Osteocyte (in vitro differentiated cells): ENCODE data around the gene MICAL1. TPM values are rescaled to one million over a fixed set of nuclear protein-coding genes. Genes with fewer than 3 reads are reported as not detected.

Experiments
- DNase-seq: peaks from one replicate; pipeline ENCODE4 v3.0.0; 2021; ENCODE audit warnings: mixed read lengths; ENCODE audit not compliant: unreplicated experiment; ENCODE audit errors: extremely low spot score
- H3K27ac Mint-ChIP-seq: one replicate; pipeline ENCODE4 v1.8.0; 2021; ENCODE audit warnings: mild to moderate bottlenecking, mixed read lengths; ENCODE audit not compliant: unreplicated experiment
- H3K27me3 Mint-ChIP-seq: one replicate; pipeline ENCODE4 v1.8.0; 2021; ENCODE audit warnings: mixed read lengths; ENCODE audit not compliant: unreplicated experiment
- H3K36me3 Mint-ChIP-seq: one replicate; pipeline ENCODE4 v1.8.0; 2021; ENCODE audit warnings: mixed read lengths; ENCODE audit not compliant: unreplicated experiment
- H3K4me1 Mint-ChIP-seq: one replicate; pipeline ENCODE4 v1.8.0; 2021; ENCODE audit warnings: mixed read lengths; ENCODE audit not compliant: unreplicated experiment
- H3K4me3 Mint-ChIP-seq: one replicate; pipeline ENCODE4 v1.8.0; 2021; ENCODE audit warnings: mild to moderate bottlenecking, moderate library complexity, mixed read lengths; ENCODE audit not compliant: unreplicated experiment
- H3K9me3 Mint-ChIP-seq: one replicate; pipeline ENCODE4 v1.8.0; 2021; ENCODE audit warnings: mixed read lengths; ENCODE audit not compliant: unreplicated experiment
- total RNA-seq: library from RNA; stranded (reverse); gene quantifications from 2 replicates; pipeline ENCODE4 v1.2.1, GENCODE V29; 2021
- TF ChIP-seq, protein P1 (sequence below): fragments of 200-600 bp; sonication (generic); IDR thresholded peaks from 2 replicates; pipeline ENCODE4 v1.5.0; 2021; ENCODE audit warnings: antibody characterized with exemption, mild to moderate bottlenecking, moderate library complexity

The MICAL1 gene
- total RNA-seq, 1 donor from 2014 or later: 59.5 TPM

DNA sequence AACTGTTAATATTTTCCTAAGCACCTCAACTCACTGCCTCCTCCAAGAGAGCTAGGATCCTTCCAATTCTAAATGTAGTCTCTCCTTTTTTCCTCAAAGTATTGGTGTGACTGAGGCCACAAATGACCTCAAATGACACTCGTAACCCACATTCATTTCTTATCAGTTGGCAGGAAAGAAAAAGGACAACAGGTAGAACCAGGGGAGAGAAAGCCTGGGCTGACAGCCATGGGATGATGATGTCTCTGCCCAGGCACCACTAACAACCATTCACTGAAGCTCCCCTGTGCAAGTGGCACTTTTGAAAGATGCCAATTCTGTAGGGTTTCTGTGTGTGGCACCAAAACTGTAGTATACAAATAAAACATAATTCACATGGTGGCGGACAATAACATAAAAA is 20.1 kb upstream of the MICAL1 start:
- H3K27me3 Mint-ChIP-seq: no peaks in the 10 kb centered on the region
- peaks cover 23% of the 10 kb centered on the region for H3K4me1 Mint-ChIP-seq
- TF ChIP-seq, protein P1, sequence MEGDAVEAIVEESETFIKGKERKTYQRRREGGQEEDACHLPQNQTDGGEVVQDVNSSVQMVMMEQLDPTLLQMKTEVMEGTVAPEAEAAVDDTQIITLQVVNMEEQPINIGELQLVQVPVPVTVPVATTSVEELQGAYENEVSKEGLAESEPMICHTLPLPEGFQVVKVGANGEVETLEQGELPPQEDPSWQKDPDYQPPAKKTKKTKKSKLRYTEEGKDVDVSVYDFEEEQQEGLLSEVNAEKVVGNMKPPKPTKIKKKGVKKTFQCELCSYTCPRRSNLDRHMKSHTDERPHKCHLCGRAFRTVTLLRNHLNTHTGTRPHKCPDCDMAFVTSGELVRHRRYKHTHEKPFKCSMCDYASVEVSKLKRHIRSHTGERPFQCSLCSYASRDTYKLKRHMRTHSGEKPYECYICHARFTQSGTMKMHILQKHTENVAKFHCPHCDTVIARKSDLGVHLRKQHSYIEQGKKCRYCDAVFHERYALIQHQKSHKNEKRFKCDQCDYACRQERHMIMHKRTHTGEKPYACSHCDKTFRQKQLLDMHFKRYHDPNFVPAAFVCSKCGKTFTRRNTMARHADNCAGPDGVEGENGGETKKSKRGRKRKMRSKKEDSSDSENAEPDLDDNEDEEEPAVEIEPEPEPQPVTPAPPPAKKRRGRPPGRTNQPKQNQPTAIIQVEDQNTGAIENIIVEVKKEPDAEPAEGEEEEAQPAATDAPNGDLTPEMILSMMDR: no peak
- no peak for DNase-seq
- H3K36me3 Mint-ChIP-seq: peaks cover 46% of the 10 kb centered on the region
- H3K27ac Mint-ChIP-seq: no peak overlapping the region
- no peak overlapping the region for H3K4me3 Mint-ChIP-seq
- H3K9me3 Mint-ChIP-seq: no peaks in the 10 kb centered on the region

DNA sequence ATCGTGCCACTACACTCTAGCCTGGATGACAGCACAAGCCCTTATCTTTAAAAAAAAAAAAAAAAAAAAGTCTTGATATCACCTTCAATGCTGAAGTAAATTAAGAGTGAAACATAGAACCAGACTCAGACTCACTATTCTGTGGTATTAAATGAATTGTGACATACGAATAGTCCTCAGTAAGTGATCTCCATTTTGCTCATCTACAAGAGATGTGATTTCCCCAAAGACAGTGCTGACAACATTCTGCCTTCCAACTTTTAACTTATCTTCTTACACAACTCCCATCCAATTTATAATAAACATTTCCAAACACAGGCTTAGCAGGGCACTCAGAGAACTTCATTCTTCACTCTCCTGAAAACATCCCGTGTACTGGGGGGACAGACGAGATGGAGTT is 19.4 kb upstream of the MICAL1 start:
- no peak overlapping the region for H3K27ac Mint-ChIP-seq
- DNase-seq: no peak
- H3K36me3 Mint-ChIP-seq: peaks cover 44% of the 10 kb centered on the region
- TF ChIP-seq, protein P1: no peak
- H3K9me3 Mint-ChIP-seq: no peaks in the 10 kb centered on the region
- no peak overlapping the region for H3K4me3 Mint-ChIP-seq
- peaks cover 19% of the 10 kb centered on the region for H3K4me1 Mint-ChIP-seq
- no peaks in the 10 kb centered on the region for H3K27me3 Mint-ChIP-seq

DNA sequence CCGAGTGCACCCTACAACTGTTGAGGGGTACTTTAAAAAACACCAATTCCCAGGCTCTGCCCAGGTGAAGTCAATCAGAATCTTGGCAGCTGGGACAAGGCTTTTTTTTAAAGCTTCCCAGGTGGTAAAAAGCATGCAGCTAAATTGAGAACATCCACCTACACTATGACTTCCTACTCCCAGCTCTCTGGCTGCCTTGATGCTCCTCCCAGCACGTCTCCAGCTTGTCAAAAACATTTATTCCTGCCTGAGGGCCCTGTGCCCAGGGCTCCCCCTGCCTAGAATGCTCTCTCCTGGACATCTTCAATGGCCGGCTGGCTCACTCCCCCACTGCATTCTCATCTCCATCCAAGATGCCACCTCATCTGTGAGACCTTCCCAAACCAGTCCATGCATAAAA is 17.5 kb upstream of the MICAL1 start:
- TF ChIP-seq, protein P1: no peak
- Mint-ChIP-seq H3K27me3 (no peaks in the 10 kb centered on the region), H3K9me3 (no peaks in the 10 kb centered on the region), H3K36me3 (peaks cover 43% of the 10 kb centered on the region), H3K4me3 (no peak overlapping the region), H3K4me1 (peaks cover 8% of the 10 kb centered on the region), H3K27ac (no peak overlapping the region)
- no peak for DNase-seq

DNA sequence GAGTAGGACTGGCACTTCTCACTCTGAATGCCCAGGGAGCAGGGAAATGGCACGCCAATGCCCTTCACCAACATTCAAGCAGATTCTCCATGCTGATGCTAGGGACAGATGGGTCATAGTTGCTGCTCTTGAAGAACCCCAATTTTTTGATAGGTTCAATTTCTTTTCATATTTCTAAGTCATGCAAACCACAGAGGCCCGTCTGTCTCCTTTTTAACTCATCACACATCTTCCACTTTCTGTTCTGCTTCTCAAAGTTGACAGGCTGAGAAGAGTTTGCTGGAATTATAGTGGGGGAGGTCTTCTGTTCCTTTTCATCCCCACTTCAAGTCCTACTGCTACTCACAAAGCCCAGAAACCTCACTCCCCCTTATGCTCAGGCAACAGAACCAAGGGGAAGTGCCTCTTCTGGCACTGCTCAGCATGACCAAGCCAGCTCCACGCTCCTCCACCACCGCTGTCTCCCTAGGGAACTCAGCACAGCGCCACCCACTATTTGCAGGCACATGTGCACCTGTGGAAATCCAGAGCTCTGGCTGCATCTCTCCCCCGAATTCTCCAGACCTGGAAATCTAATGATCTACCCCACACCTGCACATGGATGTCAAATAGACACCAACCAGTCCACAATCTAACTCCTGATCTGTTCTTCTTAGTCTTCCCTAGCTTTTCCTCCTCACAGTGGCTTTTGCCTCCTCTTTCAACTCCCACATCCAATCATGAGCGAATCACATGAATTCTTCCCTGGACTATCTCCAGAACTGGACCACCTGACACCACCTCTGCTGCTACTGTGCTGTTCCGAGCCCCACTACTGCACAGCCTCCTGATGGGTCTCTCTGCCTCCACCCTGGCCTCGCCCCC is 16.8 kb upstream of the MICAL1 start:
- H3K27ac Mint-ChIP-seq: no peak overlapping the region
- H3K4me3 Mint-ChIP-seq: no peak overlapping the region
- H3K4me1 Mint-ChIP-seq: peaks cover 2% of the 10 kb centered on the region
- H3K27me3 Mint-ChIP-seq: no peaks in the 10 kb centered on the region
- TF ChIP-seq, protein P1: no peak
- no peak for DNase-seq
- no peaks in the 10 kb centered on the region for H3K9me3 Mint-ChIP-seq
- H3K36me3 Mint-ChIP-seq: peaks cover 49% of the 10 kb centered on the region

DNA sequence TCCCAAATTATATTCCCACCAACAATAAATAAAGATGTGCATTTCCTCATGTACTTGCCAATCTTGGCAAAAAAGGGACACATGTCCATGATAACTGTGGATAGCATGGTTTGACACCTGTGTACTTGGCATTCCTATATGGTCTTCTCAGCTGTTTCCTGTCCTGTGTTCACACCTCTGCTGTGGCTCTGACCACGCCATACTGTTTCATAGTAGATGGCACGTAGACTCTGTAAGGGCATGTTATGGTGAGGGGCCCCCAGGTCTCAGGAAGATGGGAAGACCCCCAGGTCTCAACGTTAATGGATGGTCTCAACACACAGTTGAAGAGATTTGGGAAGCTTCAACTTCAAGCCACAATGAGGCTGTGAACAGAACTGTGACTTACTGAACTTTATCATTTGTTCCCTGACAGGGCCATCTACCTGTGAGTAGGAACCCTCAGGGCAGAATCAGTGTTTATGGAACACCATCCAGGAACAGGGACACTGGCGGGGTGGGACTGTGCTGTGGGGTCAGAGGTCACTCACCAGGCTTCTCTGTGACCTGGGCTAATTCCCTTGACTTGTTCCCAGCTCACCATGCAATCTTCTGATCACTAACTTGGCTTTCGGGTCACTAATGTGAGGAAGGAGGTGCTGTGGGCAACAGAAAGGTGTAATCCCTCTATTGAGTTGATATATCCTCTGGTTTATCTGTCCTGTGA is 15.7 kb upstream of the MICAL1 start:
- Mint-ChIP-seq H3K27ac (no peak overlapping the region), H3K9me3 (no peaks in the 10 kb centered on the region), H3K4me1 (peaks cover 2% of the 10 kb centered on the region), H3K27me3 (no peaks in the 10 kb centered on the region), H3K4me3 (no peak overlapping the region), H3K36me3 (peaks cover 54% of the 10 kb centered on the region)
- TF ChIP-seq, protein P1: no peak
- no peak for DNase-seq
